NT2/D1 (cell line): Measurements from ENCODE around the gene SAMD7.

Experiments used
- DNase-seq: peaks from one replicate; pipeline ENCODE4 v3.0.0-alpha.2; 2011; ENCODE audit warnings: low read depth, low spot score
- H3K27me3 ChIP-seq: 2 replicates; pipeline ENCODE4 v1.6.0; 2011; ENCODE audit warnings: mild to moderate bottlenecking; ENCODE audit not compliant: insufficient read length, insufficient read depth
- H3K36me3 ChIP-seq: 2 replicates; pipeline ENCODE4 v1.6.1; 2011; ENCODE audit warnings: mild to moderate bottlenecking, low read length, mixed read lengths; ENCODE audit not compliant: insufficient read depth, insufficient read length
- H3K4me1 ChIP-seq: 2 replicates; pipeline ENCODE4 v1.5.1; 2011; ENCODE audit not compliant: insufficient read depth, insufficient read length
- H3K4me3 ChIP-seq: 2 replicates; pipeline ENCODE4 v1.5.1; 2011; ENCODE audit warnings: low read depth; ENCODE audit not compliant: insufficient read length
- H3K9ac ChIP-seq: 2 replicates; pipeline ENCODE4 v1.6.0; 2011; ENCODE audit warnings: low read depth; ENCODE audit not compliant: insufficient read length
- H3K9me3 ChIP-seq: 2 replicates; pipeline ENCODE4 v1.5.1; 2011; ENCODE audit warnings: mild to moderate bottlenecking, low read length; ENCODE audit not compliant: insufficient read depth
- SUZ12 ChIP-seq: IDR thresholded peaks from 2 replicates; pipeline ENCODE4 v1.6.1; 2011; ENCODE audit not compliant: insufficient read length, insufficient read depth; ENCODE audit errors: extremely low read depth
- YY1 ChIP-seq: IDR thresholded peaks from 2 replicates; pipeline ENCODE4 v1.6.1; 2011; ENCODE audit not compliant: insufficient read length, insufficient read depth
- ZNF274 ChIP-seq: IDR thresholded peaks from 2 replicates; pipeline ENCODE4 v1.6.1; 2011; ENCODE audit warnings: mild to moderate bottlenecking, low read depth, low read length

SAMD7 gene

GRCh38 chr3:169869484-169870220, 41.7 kb upstream of the SAMD7 start, which contains the start of gene LRRC31:
TSS of gene LRRC31 (minus strand) at chr3:169869935. CDS start at chr3:169869807, 128 bp downstream.
- no peak within 1 kb of the TSS for H3K4me3 ChIP-seq
- no peaks in the 10 kb centered on the region for H3K9me3 ChIP-seq
- H3K36me3 ChIP-seq, result no peaks in the 10 kb centered on the region
- no peaks in the 10 kb centered on the region for H3K4me1 ChIP-seq
- H3K27me3 ChIP-seq, result no peaks in the 10 kb centered on the region
- no peak for DNase-seq
- H3K9ac ChIP-seq, result no peak within 1 kb of the TSS
- TF ChIP-seq ZNF274 (no peak), SUZ12 (no peak), YY1 (no peak)

GRCh38 chr3:169871129-169871886, 40.1 kb upstream of the SAMD7 start:
- Histone ChIP-seq H3K4me1 (no peaks in the 10 kb centered on the region), H3K9ac (no peak overlapping the region), H3K9me3 (peaks cover 7% of the 10 kb centered on the region; the same call in 1 of the 2 replicates), H3K4me3 (no peak overlapping the region), H3K36me3 (no peaks in the 10 kb centered on the region), H3K27me3 (no peaks in the 10 kb centered on the region)
- TF ChIP-seq SUZ12 (no peak), ZNF274 (no peak), YY1 (no peak)
- DNase-seq, result no peak

- Histone ChIP-seq H3K27me3 (no peaks in the 10 kb centered on the region), H3K9me3 (peaks cover 16% of the 10 kb centered on the region; the same call in 1 of the 2 replicates), H3K9ac (no peak overlapping the region), H3K36me3 (no peaks in the 10 kb centered on the region), H3K4me1 (peaks cover 3% of the 10 kb centered on the region), H3K4me3 (no peak overlapping the region)
- no peak for DNase-seq
- no peak for TF ChIP-seq SUZ12
- TF ChIP-seq ZNF274, result no peak
- TF ChIP-seq YY1, result no peak
Measured at GRCh38 chr3:169879013-169879557, 32.3 kb upstream of the SAMD7 start.

GRCh38 chr3:169879845-169880575, 31.4 kb upstream of the SAMD7 start:
- no peaks in the 10 kb centered on the region for H3K27me3 ChIP-seq
- TF ChIP-seq SUZ12 (no peak), YY1 (no peak), ZNF274 (no peak)
- no peak for DNase-seq
- H3K4me3 ChIP-seq, result no peak overlapping the region
- peaks cover 16% of the 10 kb centered on the region; the same call in 1 of the 2 replicates for H3K9me3 ChIP-seq
- peaks cover 3% of the 10 kb centered on the region for H3K4me1 ChIP-seq
- H3K9ac ChIP-seq, result no peak overlapping the region
- no peaks in the 10 kb centered on the region for H3K36me3 ChIP-seq

- Histone ChIP-seq H3K36me3 (no peaks in the 10 kb centered on the region), H3K9me3 (peaks cover 11% of the 10 kb centered on the region; the same call in 1 of the 2 replicates), H3K4me1 (peaks cover 3% of the 10 kb centered on the region), H3K27me3 (no peaks in the 10 kb centered on the region), H3K4me3 (no peak overlapping the region), H3K9ac (no peak overlapping the region)
- no peak for TF ChIP-seq YY1
- TF ChIP-seq SUZ12, result no peak
- TF ChIP-seq ZNF274, result no peak
- DNase-seq, result no peak
Measured at GRCh38 chr3:169880576-169881250, 30.7 kb upstream of the SAMD7 start.

GRCh38 chr3:169886671-169887070, 24.7 kb upstream of the SAMD7 start:
- Histone ChIP-seq H3K4me3 (no peak overlapping the region), H3K36me3 (no peaks in the 10 kb centered on the region), H3K27me3 (no peaks in the 10 kb centered on the region), H3K4me1 (no peaks in the 10 kb centered on the region), H3K9me3 (no peaks in the 10 kb centered on the region), H3K9ac (no peak overlapping the region)
- DNase-seq, result no peak
- TF ChIP-seq ZNF274, result no peak
- TF ChIP-seq SUZ12, result no peak
- TF ChIP-seq YY1, result no peak
